ENCODE measurements around the gene ADCY2. TPM values are rescaled to one million over a fixed set of nuclear protein-coding genes. Genes with fewer than 3 reads are reported as not detected.

ADCY2 gene
- total RNA-seq, 1 donor from 2014 or later, result 4.5 TPM

- no peak overlapping the region for H3K27ac Mint-ChIP-seq
- H3K4me1 Mint-ChIP-seq (ENCODE audit: low read depth), result peaks cover 7% of the 10 kb centered on the region
Measured at GRCh38 chr5:7364226-7364875, 31.6 kb upstream of the ADCY2 start.

GRCh38 chr5:7367780-7368179, 28.2 kb upstream of the ADCY2 start:
- no peak for TF ChIP-seq CTCF (IDR thresholded peaks at IDR 0.05; ENCODE audit: unreplicated experiment)
- Mint-ChIP-seq H3K9me3 (ENCODE audit: low read depth) (peaks cover 5% of the 10 kb centered on the region), H3K27ac (no peak overlapping the region), H3K4me3 (ENCODE audit: low read depth) (no peak overlapping the region), H3K4me1 (ENCODE audit: low read depth) (peaks cover 1% of the 10 kb centered on the region), H3K36me3 (ENCODE audit: insufficient read depth) (no peaks in the 10 kb centered on the region), H3K27me3 (no peaks in the 10 kb centered on the region)
- no peak for DNase-seq (ENCODE audit: low spot score, unreplicated experiment)

More at GRCh38 chr5:7364226-7364875, 31.6 kb upstream of the ADCY2 start:
- Mint-ChIP-seq H3K4me3 (ENCODE audit: low read depth) (no peak overlapping the region), H3K27me3 (no peaks in the 10 kb centered on the region), H3K9me3 (ENCODE audit: low read depth) (peaks cover 5% of the 10 kb centered on the region), H3K36me3 (ENCODE audit: insufficient read depth) (no peaks in the 10 kb centered on the region)
- no peak for DNase-seq (ENCODE audit: low spot score, unreplicated experiment)
- no peak for TF ChIP-seq CTCF (IDR thresholded peaks at IDR 0.05; ENCODE audit: unreplicated experiment)

- peaks cover 2% of the 10 kb centered on the region for H3K4me1 Mint-ChIP-seq (ENCODE audit: low read depth)
- no peaks in the 10 kb centered on the region for H3K36me3 Mint-ChIP-seq (ENCODE audit: insufficient read depth)
- peaks cover 7% of the 10 kb centered on the region for H3K27me3 Mint-ChIP-seq
- TF ChIP-seq CTCF (IDR thresholded peaks at IDR 0.05; ENCODE audit: unreplicated experiment), result no peak
- no peak overlapping the region for H3K4me3 Mint-ChIP-seq (ENCODE audit: low read depth)
- peak; percentile 31 for DNase-seq (ENCODE audit: low spot score, unreplicated experiment)
- peaks cover 8% of the 10 kb centered on the region for H3K9me3 Mint-ChIP-seq (ENCODE audit: low read depth)
- H3K27ac Mint-ChIP-seq, result peak overlapping the region; percentile 63
Measured at GRCh38 chr5:7372399-7372798, 23.5 kb upstream of the ADCY2 start.

- Mint-ChIP-seq H3K27ac (no peak overlapping the region), H3K4me1 (ENCODE audit: low read depth) (peaks cover 2% of the 10 kb centered on the region), H3K36me3 (ENCODE audit: insufficient read depth) (no peaks in the 10 kb centered on the region), H3K27me3 (peaks cover 7% of the 10 kb centered on the region), H3K9me3 (ENCODE audit: low read depth) (peaks cover 3% of the 10 kb centered on the region), H3K4me3 (ENCODE audit: low read depth) (no peak overlapping the region)
- DNase-seq (ENCODE audit: low spot score, unreplicated experiment), result no peak
- no peak for TF ChIP-seq CTCF (IDR thresholded peaks at IDR 0.05; ENCODE audit: unreplicated experiment)
Measured at GRCh38 chr5:7374186-7374585, 21.8 kb upstream of the ADCY2 start.

- Mint-ChIP-seq H3K9me3 (ENCODE audit: low read depth) (peaks cover 3% of the 10 kb centered on the region), H3K4me3 (ENCODE audit: low read depth) (no peak overlapping the region), H3K4me1 (ENCODE audit: low read depth) (peaks cover 2% of the 10 kb centered on the region), H3K36me3 (ENCODE audit: insufficient read depth) (no peaks in the 10 kb centered on the region), H3K27ac (no peak overlapping the region), H3K27me3 (peaks cover 7% of the 10 kb centered on the region)
- DNase-seq (ENCODE audit: low spot score, unreplicated experiment), result no peak
- no peak for TF ChIP-seq CTCF (IDR thresholded peaks at IDR 0.05; ENCODE audit: unreplicated experiment)
Measured at GRCh38 chr5:7375457-7375856, 20.5 kb upstream of the ADCY2 start.
